SU-DHL-6 (cell line): Measurements from ENCODE around the gene RTBDN.

Experiments
- H2AFZ ChIP-seq: fragments of 200-600 bp; sonication (generic); 2 replicates; pipeline ENCODE4 v1.6.1; 2014; ENCODE audit warnings: low read depth, mild to moderate bottlenecking, moderate library complexity, mixed read lengths, antibody characterized with exemption, low read length; ENCODE audit not compliant: severe bottlenecking
- H3F3A ChIP-seq: fragments of 200-600 bp; shearing (Covaris generic); 2 replicates; pipeline ENCODE4 v1.6.0; 2016; ENCODE audit warnings: antibody characterized with exemption, mild to moderate bottlenecking; ENCODE audit not compliant: insufficient read depth
- H3K27ac ChIP-seq: fragments of 200-600 bp; sonication (generic); 2 replicates; pipeline ENCODE4 v1.5.1; 2016; ENCODE audit warnings: low read depth, mild to moderate bottlenecking, low read length, moderate library complexity, mixed read lengths
- H3K27me3 ChIP-seq: fragments of 200-600 bp; sonication (generic), shearing (Covaris generic); 2 replicates; pipeline ENCODE4 v1.6.0; 2014; ENCODE audit warnings: mild to moderate bottlenecking, low read length
- H3K36me3 ChIP-seq: fragments of 200-600 bp; sonication (generic); 2 replicates; pipeline ENCODE4 v1.6.1; 2014; ENCODE audit warnings: mild to moderate bottlenecking, low read length, mixed read lengths
- H3K4me2 ChIP-seq: fragments of 300-600, 200-600 bp; shearing (Covaris generic), sonication (generic); 2 replicates; pipeline ENCODE4 v1.6.0; 2014; ENCODE audit warnings: low read length, low read depth, mild to moderate bottlenecking; ENCODE audit not compliant: poor library complexity, severe bottlenecking
- H3K4me3 ChIP-seq: fragments of 200-600 bp; sonication (generic); 2 replicates; pipeline ENCODE4 v1.5.1; 2014; ENCODE audit warnings: antibody characterized with exemption, low read length, mild to moderate bottlenecking, mixed read lengths; ENCODE audit not compliant: insufficient read depth, poor library complexity, severe bottlenecking
- H3K79me2 ChIP-seq: fragments of 200-600 bp; sonication (generic); 2 replicates; pipeline ENCODE4 v1.6.1; 2014; ENCODE audit warnings: mild to moderate bottlenecking, low read length, moderate library complexity; ENCODE audit not compliant: insufficient read depth
- H3K9ac ChIP-seq: fragments of 200-600 bp; sonication (generic); 2 replicates; pipeline ENCODE4 v1.7.0; 2014; ENCODE audit warnings: mild to moderate bottlenecking, low read length
- H3K9me2 ChIP-seq: fragments of 200-600 bp; sonication (generic); replicated peaks from 2 replicates; pipeline ENCODE4 v1.6.1; 2014; ENCODE audit warnings: low read length; ENCODE audit not compliant: insufficient read depth
- H3K9me3 ChIP-seq: fragments of 200-600 bp; sonication (generic); 2 replicates; pipeline ENCODE4 v1.6.1; 2014; ENCODE audit warnings: low read length, mixed read lengths; ENCODE audit not compliant: insufficient read depth
- H4K20me1 ChIP-seq: fragments of 200-600 bp; sonication (generic); 2 replicates; pipeline ENCODE4 v1.6.1; 2014; ENCODE audit warnings: low read depth, mild to moderate bottlenecking, antibody characterized with exemption, low read length, moderate library complexity, mixed read lengths
- CTCF ChIP-seq: fragments of 200-600 bp; sonication (generic); IDR thresholded peaks from one replicate; pipeline ENCODE4 v1.5.1; 2017; ENCODE audit warnings: antibody characterized with exemption, mild to moderate bottlenecking, low read length, moderate library complexity; ENCODE audit not compliant: insufficient read depth, poor library complexity, severe bottlenecking
- EZH2phosphoT487 ChIP-seq: fragments of 200-600 bp; sonication (generic), shearing (Covaris generic); conservative IDR thresholded peaks from 2 replicates; pipeline ENCODE4 v1.6.1; 2018; ENCODE audit warnings: mild to moderate bottlenecking, antibody characterized with exemption, low read length, moderate library complexity, mixed read lengths

Gene RTBDN

DNA sequence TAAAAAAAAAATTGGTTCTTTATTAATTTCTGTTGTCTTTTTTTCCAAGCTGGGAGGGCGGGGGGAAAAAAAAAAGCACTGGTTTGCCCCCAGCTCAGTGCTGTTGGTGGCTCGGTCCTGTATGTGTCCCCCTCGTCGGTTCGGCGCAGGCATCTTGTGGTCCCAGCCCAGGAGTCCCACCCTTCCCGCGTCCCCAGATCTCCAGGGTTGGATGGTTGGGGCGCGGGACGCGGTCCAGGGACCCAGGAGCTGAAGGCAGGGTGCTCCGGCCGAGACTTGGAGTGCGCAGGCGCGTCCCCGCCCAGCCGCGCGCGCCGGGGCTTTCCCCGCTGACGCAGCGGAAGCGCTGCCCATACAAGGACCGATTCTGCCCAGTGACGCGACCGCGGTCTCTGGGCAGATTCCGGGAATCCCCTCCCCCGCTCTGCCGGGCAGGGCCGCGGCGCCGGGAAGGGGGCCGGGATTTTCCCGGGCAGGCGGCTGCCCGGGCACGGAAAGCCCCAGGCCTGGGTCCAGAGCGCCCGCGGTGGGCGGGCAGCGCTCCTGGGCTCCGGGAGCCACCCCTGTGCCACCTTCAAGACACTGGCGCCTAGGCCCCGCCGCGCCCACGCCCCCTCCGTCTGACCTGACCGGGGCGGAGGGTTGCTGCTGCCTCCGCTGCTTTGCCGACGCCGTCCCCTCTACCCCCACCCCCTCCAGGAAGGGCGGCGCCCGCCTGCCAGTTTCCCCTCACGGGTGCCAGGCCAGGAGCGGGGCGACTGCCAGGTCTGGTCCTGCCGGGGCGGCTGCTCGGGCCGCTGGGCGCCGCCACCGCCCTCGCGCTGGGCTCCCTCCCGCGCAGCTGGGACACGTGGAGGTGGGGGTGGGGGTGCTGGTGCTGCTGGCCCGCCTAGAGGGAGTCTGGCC is 40.8 kb downstream of the RTBDN start:
- peak overlapping the region; percentile 70 for H3K27ac ChIP-seq
- no peaks in the 10 kb centered on the region for H4K20me1 ChIP-seq
- no peaks in the 10 kb centered on the region for H3K9me3 ChIP-seq
- peaks cover 30% of the 10 kb centered on the region for H3F3A ChIP-seq
- no peaks in the 10 kb centered on the region for H3K36me3 ChIP-seq
- peak overlapping the region; percentile 65 for H2AFZ ChIP-seq
- no peak for TF ChIP-seq EZH2phosphoT487
- no peak for TF ChIP-seq CTCF
- no peaks in the 10 kb centered on the region for H3K9me2 ChIP-seq
- peak overlapping the region; percentile 60 for H3K4me3 ChIP-seq
- no peaks in the 10 kb centered on the region for H3K27me3 ChIP-seq
- H3K4me2 ChIP-seq: peak overlapping the region; percentile 94
- peak overlapping the region; percentile 77 for H3K9ac ChIP-seq
- H3K79me2 ChIP-seq: no peaks in the 10 kb centered on the region

- peak overlapping the region; percentile 60 for H3K4me3 ChIP-seq
- no peaks in the 10 kb centered on the region for H3K36me3 ChIP-seq
- no peaks in the 10 kb centered on the region for H3K9me2 ChIP-seq
- TF ChIP-seq CTCF (no peak), EZH2phosphoT487 (no peak)
- H3K4me2 ChIP-seq: peak overlapping the region; percentile 94
- H2AFZ ChIP-seq: peak overlapping the region; percentile 65
- H4K20me1 ChIP-seq: no peaks in the 10 kb centered on the region
- H3K27ac ChIP-seq: peak overlapping the region; percentile 70
- no peaks in the 10 kb centered on the region for H3K79me2 ChIP-seq
- no peaks in the 10 kb centered on the region for H3K9me3 ChIP-seq
- H3F3A ChIP-seq: peaks cover 36% of the 10 kb centered on the region
- H3K27me3 ChIP-seq: no peaks in the 10 kb centered on the region
- H3K9ac ChIP-seq: peak overlapping the region; percentile 77
Measured at GRCh38 chr19:12792853-12793289, 41.5 kb downstream of the RTBDN start.

- H3K9ac ChIP-seq: peak overlapping the region; percentile 77
- H4K20me1 ChIP-seq: no peaks in the 10 kb centered on the region
- H3K9me3 ChIP-seq: no peaks in the 10 kb centered on the region
- no peak for TF ChIP-seq CTCF
- no peak for TF ChIP-seq EZH2phosphoT487
- no peaks in the 10 kb centered on the region for H3K9me2 ChIP-seq
- H3K79me2 ChIP-seq: no peaks in the 10 kb centered on the region
- H3K27me3 ChIP-seq: no peaks in the 10 kb centered on the region
- H3K36me3 ChIP-seq: no peaks in the 10 kb centered on the region
- peak overlapping the region; percentile 65 for H2AFZ ChIP-seq
- peaks cover 36% of the 10 kb centered on the region for H3F3A ChIP-seq
- peak overlapping the region; percentile 94 for H3K4me2 ChIP-seq
- peak overlapping the region; percentile 60 for H3K4me3 ChIP-seq
- peak overlapping the region; percentile 70 for H3K27ac ChIP-seq
Measured at GRCh38 chr19:12792051-12792852, 42.1 kb downstream of the RTBDN start.
